Stimulated activated CD4-positive, alpha-beta T cell treated with anti-CD3 and anti-CD28 coated beads, Interleukin-1b, Interleukin-23, amount 100 ng/mL, for 24 hours (primary cell): ENCODE data around the gene SSC5D.

Source experiments
- DNase-seq, 4 experiments: peaks; one replicate each; pipeline ENCODE4 v3.0.0-alpha.2; 2020; ENCODE audit warnings: low read depth in 4 of 4, low spot score in 1 of 4

SSC5D gene

GRCh38 chr19:55454787-55455243 is 33.4 kb upstream of the SSC5D start:
- DNase-seq, result peak in 1 of 4 experiments; percentile 35

GRCh38 chr19:55455576-55456235 is 32.5 kb upstream of the SSC5D start:
- DNase-seq, result no peak

- no peak for DNase-seq
Measured at GRCh38 chr19:55456347-55456746, 31.9 kb upstream of the SSC5D start.

- DNase-seq, result no peak
Measured at GRCh38 chr19:55457683-55458457, 30.4 kb upstream of the SSC5D start.

- no peak for DNase-seq
Measured at GRCh38 chr19:55459551-55459949, 28.7 kb upstream of the SSC5D start.

GRCh38 chr19:55459950-55460657 is 28.1 kb upstream of the SSC5D start:
- DNase-seq, result no peak

- DNase-seq, result no peak
Measured at GRCh38 chr19:55460670-55461258, 27.5 kb upstream of the SSC5D start.

GRCh38 chr19:55461259-55461973 is 26.8 kb upstream of the SSC5D start, which contains the start of gene ISOC2:
Gene ISOC2 (minus strand): TSS chr19:55461642. CDS start chr19:55456486, 5,156 bp downstream.
- peak; percentile 100 for DNase-seq

GRCh38 chr19:55461974-55462626 is 26.1 kb upstream of the SSC5D start:
- no peak for DNase-seq

GRCh38 chr19:55462722-55463121 is 25.5 kb upstream of the SSC5D start:
- DNase-seq, result no peak

GRCh38 chr19:55463583-55464031 is 24.6 kb upstream of the SSC5D start:
- DNase-seq, result no peak

- no peak for DNase-seq
Measured at GRCh38 chr19:55464039-55464661, 24.1 kb upstream of the SSC5D start.

- no peak for DNase-seq
Measured at GRCh38 chr19:55464662-55465054, 23.6 kb upstream of the SSC5D start, which contains the start of gene C19orf85. Gene C19orf85 (minus strand): TSS chr19:55464751. CDS start chr19:55464554, 197 bp downstream.

- DNase-seq, result no peak
Measured at GRCh38 chr19:55465460-55466240, 22.6 kb upstream of the SSC5D start.

- DNase-seq, result no peak
Measured at GRCh38 chr19:55466241-55466614, 22.0 kb upstream of the SSC5D start.

GRCh38 chr19:55467236-55468053 is 20.8 kb upstream of the SSC5D start:
- peak; percentile 59 to 67 (median 60) for DNase-seq

GRCh38 chr19:55468054-55468393 is 20.2 kb upstream of the SSC5D start:
- no peak for DNase-seq

- DNase-seq, result no peak
Measured at GRCh38 chr19:55471266-55471665, 17.0 kb upstream of the SSC5D start.
